B cell (primary cell): ENCODE measurements around the gene SPECC1. TPM values are rescaled to one million over a fixed set of nuclear protein-coding genes. Genes with fewer than 3 reads are reported as not detected.

Source experiments
- ATAC-seq: fragments of 200-7000 bp; cut with Tn5 transposase; one replicate; pipeline ENCODE4 v1.10.0; 2021; ENCODE audit warnings: low read depth, mild to moderate bottlenecking, moderate number of reproducible peaks, moderate library complexity
- CTCF ChIA-PET: fragments of 350-600 bp; sonication (Branson Sonifier 250); formaldehyde crosslinking; loops from one replicate; lab custom pipeline; 2021; ENCODE audit warnings: antibody characterized with exemption, inconsistent platforms; lab: Charles Lee
- POLR2A ChIA-PET: fragments of 350-600 bp; sonication (Branson Sonifier 250); formaldehyde crosslinking; loops from one replicate; lab custom pipeline; 2021; ENCODE audit warnings: antibody characterized with exemption; lab: Charles Lee
- DNase-seq: peaks from one replicate; pipeline ENCODE4 v3.0.0; 2013
- H2AFZ ChIP-seq: 2 replicates; pipeline ENCODE4 v1.6.1; 2012; ENCODE audit warnings: mild to moderate bottlenecking, low read depth, low read length; ENCODE audit not compliant: insufficient read depth, poor library complexity, severe bottlenecking
- H3K27ac ChIP-seq, 2 donors: 1 replicate in 1 of 2; 2 replicates in 1 of 2; pipeline ENCODE4 v1.5.1; 2012 to 2013; ENCODE audit warnings: low read length in 2 of 2, mild to moderate bottlenecking in 2 of 2, moderate library complexity in 1 of 2
- H3K27me3 ChIP-seq, 4 experiments: fragments of 200-600 bp in 1 of 4; sonication (generic) in 1 of 4; replicated peaks in 1 of 4; 1 replicate in 2 of 4; 2 replicates in 2 of 4; pipeline versions ENCODE4 v1.6.1 to v1.7.0; 2013 to 2016; ENCODE audit warnings: low read length in 3 of 4, mild to moderate bottlenecking in 2 of 4, mixed read lengths in 1 of 4, moderate library complexity in 1 of 4; ENCODE audit not compliant: insufficient read depth in 4 of 4, control insufficient read depth in 3 of 4; ENCODE audit errors: control extremely low read depth in 1 of 4
- H3K36me3 ChIP-seq, 2 experiments: replicated peaks in 1 of 2; 1 replicate in 1 of 2; 2 replicates in 1 of 2; pipeline versions ENCODE4 v1.6.1 to v1.7.1; 2013; ENCODE audit warnings: low read length in 1 of 2; ENCODE audit not compliant: insufficient read depth in 2 of 2, control insufficient read depth in 1 of 2; ENCODE audit errors: control extremely low read depth in 1 of 2, extremely low read depth in 1 of 2
- H3K4me1 ChIP-seq, 2 donors: fragments of 200-600 bp in 1 of 2; sonication (generic) in 1 of 2; 1 replicate in 1 of 2; 2 replicates in 1 of 2; pipeline versions ENCODE4 v1.5.1 to v1.6.1; 2013 to 2017; ENCODE audit warnings: low read length in 2 of 2; ENCODE audit not compliant: control insufficient read depth in 2 of 2, insufficient read depth in 2 of 2
- H3K4me2 ChIP-seq: replicated peaks from 2 replicates; pipeline ENCODE3; 2012; ENCODE audit warnings: mild to moderate bottlenecking, low read depth, low read length; ENCODE audit not compliant: poor library complexity, severe bottlenecking
- H3K4me3 ChIP-seq, 5 experiments: fragments of 200-600 bp in 1 of 5; sonication (generic) in 1 of 5; 1 replicate in 3 of 5; 2 replicates in 2 of 5; pipeline versions ENCODE4 v1.5.1 to v1.7.0; 2011 to 2016; ENCODE audit warnings: low read length in 4 of 5, mild to moderate bottlenecking in 4 of 5, low read depth in 2 of 5, control low read depth in 1 of 5, moderate library complexity in 1 of 5; ENCODE audit not compliant: insufficient read depth in 1 of 5; ENCODE audit errors: control extremely low read depth in 1 of 5, extremely low read depth in 1 of 5
- H3K79me2 ChIP-seq: fragments of 200-600 bp; sonication (generic); one replicate; pipeline ENCODE4 v1.6.0; 2016; ENCODE audit warnings: low read length; ENCODE audit not compliant: control insufficient read depth, insufficient read depth
- H3K9ac ChIP-seq: fragments of 200-600 bp; sonication (generic); 2 replicates; pipeline ENCODE4 v1.6.1; 2017; ENCODE audit warnings: mild to moderate bottlenecking, low read length, moderate library complexity
- H3K9me3 ChIP-seq, 3 donors: one replicate each; pipeline versions ENCODE4 v1.6.1 to v1.7.1; 2013; ENCODE audit warnings: low read length in 2 of 3; ENCODE audit not compliant: control insufficient read depth in 2 of 3, insufficient read depth in 1 of 3; ENCODE audit errors: control extremely low read depth in 1 of 3
- H4K20me1 ChIP-seq: 2 replicates; pipeline ENCODE4 v1.6.0; 2012; ENCODE audit warnings: mild to moderate bottlenecking, low read length; ENCODE audit not compliant: insufficient read depth, control insufficient read depth, poor library complexity, severe bottlenecking
- H3K27ac Mint-ChIP-seq: one replicate; pipeline ENCODE4 v1.8.0; 2021; ENCODE audit warnings: mixed read lengths
- H3K27me3 Mint-ChIP-seq: one replicate; pipeline ENCODE4 v1.8.0; 2021; ENCODE audit warnings: mixed read lengths
- H3K4me1 Mint-ChIP-seq: one replicate; pipeline ENCODE4 v1.8.0; 2021; ENCODE audit warnings: mixed read lengths
- H3K4me3 Mint-ChIP-seq: one replicate; pipeline ENCODE4 v1.8.0; 2021; ENCODE audit warnings: mixed read lengths
- H3K9me3 Mint-ChIP-seq: one replicate; pipeline ENCODE4 v1.8.0; 2022; ENCODE audit warnings: mixed read lengths; ENCODE audit not compliant: insufficient read depth
- CTCF ChIP-seq: fragments of 200-600 bp; IDR thresholded peaks from one replicate; pipeline ENCODE4 v1.8.0; 2022; ENCODE audit warnings: antibody characterized with exemption, mild to moderate bottlenecking
- EZH2 ChIP-seq: IDR thresholded peaks from 2 replicates; pipeline ENCODE4 v1.6.1; 2012; ENCODE audit warnings: borderline replicate concordance, low read depth, mild to moderate bottlenecking, moderate library complexity, low read length; ENCODE audit not compliant: insufficient read depth, poor library complexity, severe bottlenecking
- WGBS: methylation state at CpG from one replicate; pipeline ENCODE4 v1.1.5; 2013; ENCODE audit warnings: missing lambda C conversion rate; ENCODE audit not compliant: insufficient coverage; 5-methylcytosine and 5-hydroxymethylcytosine counted together
- intact Hi-C: fragments of 100-400 bp; cut with micrococcal nuclease; formaldehyde crosslinking; loops from one replicate; pipeline ENCODE4 v1.10.0; 2022
- polyA plus RNA-seq: library from polyadenylated mRNA; depleted of rRNA; stranded (reverse); fragments of >200 nt; gene quantifications from 2 replicates; pipeline ENCODE4 v1.2.3, GENCODE V29; 2012
- total RNA-seq, 2 donors: library from RNA; stranded (reverse); fragments of 120-200 nt in 1 of 2; gene quantifications; 1 replicate in 1 of 2; 2 replicates in 1 of 2; pipeline versions ENCODE4 v1.2.3 to v1.2.4, GENCODE V29; 2013 to 2022

Gene SPECC1
- total and polyA plus RNA-seq, 2 donors (not counting 1 experiment from before 2014, with no cell fraction given), result 4.6 to 7.4 TPM

- no peak overlapping the region for H2AFZ ChIP-seq
- H3K9me3 ChIP-seq, result no peaks in the 10 kb centered on the region
- DNase-seq (no peak), ATAC-seq (no peak)
- no peaks in the 10 kb centered on the region for H4K20me1 ChIP-seq
- no peaks in the 10 kb centered on the region for H3K4me1 ChIP-seq
- H3K27me3 ChIP-seq, result no peaks in the 10 kb centered on the region
- Mint-ChIP-seq H3K4me3 (no peak overlapping the region), H3K27ac (no peak overlapping the region), H3K9me3 (no peaks in the 10 kb centered on the region), H3K27me3 (no peaks in the 10 kb centered on the region), H3K4me1 (no peaks in the 10 kb centered on the region)
- no peak overlapping the region for H3K9ac ChIP-seq
- WGBS, result 97% methylated on average over 3 of the region's 6 CpGs
- H3K27ac ChIP-seq, result no peak overlapping the region
- H3K36me3 ChIP-seq, result no peaks in the 10 kb centered on the region
- POLR2A ChIA-PET, result no interaction called here
- H3K4me2 ChIP-seq, result no peak overlapping the region
- TF ChIP-seq CTCF (no peak), EZH2 (no peak)
- no peaks in the 10 kb centered on the region for H3K79me2 ChIP-seq
- no peak overlapping the region for H3K4me3 ChIP-seq
- CTCF ChIA-PET, result interaction anchor here (0.9 kb wide), 1 partner anchor 9 kb away, joined by 3 read pairs; no protein-coding TSS in a partner anchor
- intact Hi-C loops, result no loop called here
Observed at GRCh38 chr17:20284570-20285295, 275.6 kb downstream of the SPECC1 start.

- H3K4me3 Mint-ChIP-seq, result no peak overlapping the region
Observed at GRCh38 chr17:20289984-20290383, 280.8 kb downstream of the SPECC1 start.

More at GRCh38 chr17:20289984-20290383, 280.8 kb downstream of the SPECC1 start:
- Histone ChIP-seq H3K9ac (no peak overlapping the region), H3K4me2 (no peak overlapping the region), H4K20me1 (no peaks in the 10 kb centered on the region), H2AFZ (no peak overlapping the region), H3K27me3 (no peaks in the 10 kb centered on the region), H3K4me3 (no peak overlapping the region), H3K4me1 (no peaks in the 10 kb centered on the region), H3K27ac (no peak overlapping the region), H3K36me3 (no peaks in the 10 kb centered on the region), H3K79me2 (no peaks in the 10 kb centered on the region), H3K9me3 (no peaks in the 10 kb centered on the region)
- no peak for DNase-seq
- TF ChIP-seq EZH2 (no peak), CTCF (no peak)
- no peak for ATAC-seq
- H3K4me1 Mint-ChIP-seq, result no peaks in the 10 kb centered on the region
- no peaks in the 10 kb centered on the region for H3K9me3 Mint-ChIP-seq
- intact Hi-C loops, result no loop called here
- ChIA-PET CTCF (no interaction called here), POLR2A (no interaction called here)
- 100% methylated on average over 3 of the region's 3 CpGs for WGBS
- no peaks in the 10 kb centered on the region for H3K27me3 Mint-ChIP-seq
- no peak overlapping the region for H3K27ac Mint-ChIP-seq
